ENCODE measurements around the gene TFAP2B.

Gene TFAP2B

GRCh38 chr6:50825375-50826036 is 6.8 kb downstream of the TFAP2B start:
- no peak for DNase-seq (ENCODE audit: low read depth)

- no peak for DNase-seq (ENCODE audit: low read depth)
Observed at GRCh38 chr6:50826037-50826761, 7.5 kb downstream of the TFAP2B start.

DNA sequence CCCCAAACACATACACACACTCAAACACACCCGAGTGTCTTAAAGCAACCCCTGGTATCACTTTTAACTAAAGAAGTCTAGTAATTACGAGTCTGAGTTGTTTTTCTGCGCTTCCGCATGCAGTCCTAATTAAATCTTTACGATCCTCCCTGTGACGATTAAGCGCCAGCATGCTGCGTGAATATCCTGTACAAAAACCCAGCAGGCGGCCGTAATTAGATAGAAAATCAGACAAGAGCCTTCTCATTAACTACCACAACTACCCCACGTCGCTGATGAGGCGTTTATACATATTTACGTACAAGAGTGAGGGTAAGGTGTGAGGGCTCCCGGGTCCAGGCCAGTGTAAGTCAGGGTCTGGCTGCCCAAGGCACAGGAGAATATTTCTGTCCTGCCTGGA is 8.1 kb downstream of the TFAP2B start:
- no peak for DNase-seq (ENCODE audit: low read depth)

GRCh38 chr6:50829049-50829448 is 10.4 kb downstream of the TFAP2B start:
- DNase-seq (ENCODE audit: low read depth), result no peak

GRCh38 chr6:50829898-50830444 is 11.3 kb downstream of the TFAP2B start:
- DNase-seq (ENCODE audit: low read depth), result no peak

GRCh38 chr6:50831186-50831585 is 12.5 kb downstream of the TFAP2B start:
- no peak for DNase-seq (ENCODE audit: low read depth)

GRCh38 chr6:50832912-50833311 is 14.2 kb downstream of the TFAP2B start:
- no peak for DNase-seq (ENCODE audit: low read depth)

GRCh38 chr6:50834929-50835410 is 16.3 kb downstream of the TFAP2B start:
- DNase-seq (ENCODE audit: low read depth), result no peak

GRCh38 chr6:50836231-50836630 is 17.6 kb downstream of the TFAP2B start:
- DNase-seq (ENCODE audit: low read depth), result no peak

DNA sequence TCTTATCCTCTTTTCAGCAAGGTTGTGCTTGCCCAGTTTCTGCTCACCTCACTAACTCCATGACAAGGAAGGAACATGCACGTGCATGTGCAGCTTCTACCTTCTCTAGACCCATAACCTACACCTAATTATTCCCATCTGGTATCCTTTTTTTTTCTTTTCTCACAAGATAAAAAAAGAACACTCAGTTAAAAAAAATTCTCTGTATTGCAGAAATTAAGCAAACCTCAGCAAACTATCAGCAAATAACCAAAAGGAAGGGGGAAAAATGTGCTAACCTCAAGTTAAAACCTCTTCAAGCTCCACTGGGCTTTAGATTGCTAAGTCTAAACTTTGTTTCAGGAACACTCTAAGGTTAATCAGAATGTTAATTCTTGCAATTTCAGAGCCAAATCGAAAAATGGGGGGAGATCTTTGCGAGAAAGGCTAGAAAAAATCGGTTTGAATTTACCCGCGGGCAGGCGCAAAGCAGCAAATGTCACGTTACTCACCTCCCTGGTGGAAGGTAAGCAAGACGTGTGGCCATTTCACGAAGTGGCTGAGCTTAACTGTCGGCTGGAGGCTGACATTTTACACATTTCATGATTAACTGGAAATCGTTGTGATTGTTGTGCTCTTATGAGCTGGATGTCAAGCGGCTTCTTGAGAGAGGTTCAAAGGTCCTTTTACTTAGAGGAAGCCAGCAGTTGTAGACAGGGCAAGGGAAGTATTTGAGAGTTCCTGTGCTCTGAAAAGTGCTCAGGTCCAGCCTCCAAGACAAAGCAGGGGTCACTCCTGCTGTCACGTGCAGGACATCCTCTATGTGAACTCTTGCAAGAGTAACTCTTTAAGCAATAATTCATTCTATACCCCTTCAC is 19.1 kb downstream of the TFAP2B start:
- DNase-seq (ENCODE audit: low read depth), result no peak

GRCh38 chr6:50840112-50840810 is 21.6 kb downstream of the TFAP2B start:
- DNase-seq (ENCODE audit: low read depth), result no peak

GRCh38 chr6:50840811-50841192 is 22.1 kb downstream of the TFAP2B start:
- no peak for DNase-seq (ENCODE audit: low read depth)

GRCh38 chr6:50842446-50842845 is 23.8 kb downstream of the TFAP2B start:
- no peak for DNase-seq (ENCODE audit: low read depth)

- DNase-seq (ENCODE audit: low read depth), result no peak
Observed at GRCh38 chr6:50842861-50843384, 24.3 kb downstream of the TFAP2B start.

DNA sequence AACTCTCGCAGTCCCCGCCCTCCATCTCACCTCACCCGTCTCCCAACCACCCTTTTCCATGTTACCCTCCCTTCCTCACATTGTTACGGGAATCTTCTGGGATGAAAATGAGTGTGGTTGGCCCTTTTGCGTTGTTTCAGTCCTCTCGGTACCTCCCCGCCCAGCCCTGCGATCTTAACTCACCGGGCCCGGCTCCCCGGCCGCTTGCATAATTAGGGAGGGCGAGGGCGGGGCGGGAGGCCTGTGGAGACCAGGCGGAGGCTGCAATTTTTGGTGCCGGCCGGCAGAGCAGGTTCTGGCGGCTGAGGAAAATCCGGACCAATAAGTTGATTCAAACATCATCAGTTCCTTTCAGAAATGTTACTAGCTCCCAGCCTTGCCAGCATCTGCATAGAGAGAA is 25.2 kb downstream of the TFAP2B start:
- DNase-seq (ENCODE audit: low read depth), result no peak

- no peak for DNase-seq (ENCODE audit: low read depth)
Observed at GRCh38 chr6:50845499-50846143, 26.9 kb downstream of the TFAP2B start.

GRCh38 chr6:50846144-50846851 is 27.6 kb downstream of the TFAP2B start:
- DNase-seq (ENCODE audit: low read depth), result no peak

- no peak for DNase-seq (ENCODE audit: low read depth)
Observed at GRCh38 chr6:50846852-50847155, 28.1 kb downstream of the TFAP2B start.

GRCh38 chr6:50847890-50848594 is 29.4 kb downstream of the TFAP2B start:
- no peak for DNase-seq (ENCODE audit: low read depth)

Measured in non-pigmented ciliary epithelial cell (primary cell).